ENCODE data around the gene ZNF3.
"Not testable (repeated sequence)": the region's sequence is repeated elsewhere in the genome, so short reads cannot be mapped to it uniquely, and the experiment has no call there.

Gene ZNF3

GRCh38 chr7:100081535-100082102 is at the start of gene ZNF3:
Gene ZNF3, minus strand, starts transcription at chr7:100081723. Its CDS starts 4,366 bp downstream, at chr7:100077357.
- peak; percentile 99 for DNase-seq

DNA sequence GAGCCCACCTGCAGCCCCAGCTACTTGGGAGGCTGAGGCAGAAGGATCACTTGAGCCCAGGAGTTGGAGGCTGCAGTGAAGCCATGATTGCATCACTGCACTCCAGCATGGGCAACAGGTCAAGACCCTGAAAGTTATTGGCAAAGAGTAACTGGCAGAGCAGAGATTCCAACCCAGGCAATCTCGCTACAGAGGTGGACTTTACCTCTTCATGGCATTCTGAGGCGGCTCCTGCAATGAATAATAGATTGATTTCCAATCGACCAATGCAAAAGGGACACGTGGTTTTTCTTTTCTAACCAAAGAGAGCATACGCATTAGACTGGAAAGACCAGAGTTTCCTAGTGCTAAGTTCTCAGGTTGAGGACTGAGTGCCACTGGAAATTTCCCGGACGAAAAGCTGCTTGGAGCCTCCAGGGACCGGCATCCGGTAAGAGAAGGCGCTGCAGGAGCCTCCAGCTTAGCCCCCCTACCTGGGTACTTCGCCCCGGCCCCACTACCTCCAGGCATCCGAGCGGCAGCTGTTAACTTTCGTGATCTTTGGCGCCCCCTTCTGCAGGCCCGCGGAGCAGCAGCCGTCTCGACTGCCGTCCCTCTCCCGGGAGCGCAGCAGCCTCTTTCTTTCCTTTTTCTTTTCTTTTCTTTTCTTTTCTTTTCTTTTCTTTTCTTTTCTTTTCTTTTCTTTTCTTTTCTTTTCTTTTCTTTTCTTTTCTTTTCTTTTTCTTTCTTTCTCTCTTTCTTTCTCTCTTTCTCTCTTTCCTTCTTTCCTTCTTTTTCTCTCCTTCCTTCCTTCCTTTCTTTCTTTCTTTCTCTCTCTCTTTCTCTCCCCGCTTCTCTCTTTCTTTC is 49.3 kb upstream of the ZNF3 start:
- peak; percentile 46 for DNase-seq

- not testable (repeated sequence) for DNase-seq
Measured at GRCh38 chr7:100130220-100130607, 48.7 kb upstream of the ZNF3 start.

GRCh38 chr7:100128637-100128963 is 47.1 kb upstream of the ZNF3 start:
- no peak for DNase-seq

DNA sequence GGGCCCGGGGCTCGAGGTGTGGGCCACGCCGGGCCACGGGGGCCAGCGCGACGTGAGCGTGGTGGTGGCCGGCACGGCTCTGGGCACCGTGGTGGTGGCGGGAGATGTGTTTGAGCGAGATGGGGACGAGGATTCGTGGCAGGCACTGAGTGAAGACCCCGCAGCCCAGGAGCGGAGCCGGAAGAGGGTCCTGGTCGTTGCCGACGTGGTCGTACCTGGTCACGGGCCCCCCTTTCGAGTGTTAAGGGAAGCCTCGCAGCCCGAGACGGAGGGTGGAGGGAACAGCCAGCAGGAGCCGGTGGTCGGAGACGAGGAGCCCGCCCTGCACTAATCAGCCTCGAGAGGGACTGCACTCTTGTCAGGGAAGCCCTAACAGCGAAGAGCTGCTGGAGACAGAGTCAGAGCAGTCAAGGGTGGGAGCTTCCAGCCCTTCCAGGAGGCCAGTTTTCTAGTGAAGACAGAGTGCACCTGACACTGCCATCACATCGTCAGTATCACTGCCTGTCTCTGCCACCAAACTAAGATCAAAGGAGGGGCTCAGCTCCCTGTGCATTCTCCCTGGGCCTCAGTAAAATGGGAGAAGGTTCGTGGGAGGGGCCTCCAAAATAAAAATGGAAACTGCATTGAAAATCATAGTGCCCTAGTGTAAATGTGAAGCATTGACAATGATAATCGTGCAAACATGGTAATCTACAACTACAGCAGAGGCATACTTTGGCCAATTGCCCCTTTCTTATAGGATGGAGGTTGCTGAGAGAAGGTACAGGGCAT is 46.5 kb upstream of the ZNF3 start:
- DNase-seq = no peak

DNA sequence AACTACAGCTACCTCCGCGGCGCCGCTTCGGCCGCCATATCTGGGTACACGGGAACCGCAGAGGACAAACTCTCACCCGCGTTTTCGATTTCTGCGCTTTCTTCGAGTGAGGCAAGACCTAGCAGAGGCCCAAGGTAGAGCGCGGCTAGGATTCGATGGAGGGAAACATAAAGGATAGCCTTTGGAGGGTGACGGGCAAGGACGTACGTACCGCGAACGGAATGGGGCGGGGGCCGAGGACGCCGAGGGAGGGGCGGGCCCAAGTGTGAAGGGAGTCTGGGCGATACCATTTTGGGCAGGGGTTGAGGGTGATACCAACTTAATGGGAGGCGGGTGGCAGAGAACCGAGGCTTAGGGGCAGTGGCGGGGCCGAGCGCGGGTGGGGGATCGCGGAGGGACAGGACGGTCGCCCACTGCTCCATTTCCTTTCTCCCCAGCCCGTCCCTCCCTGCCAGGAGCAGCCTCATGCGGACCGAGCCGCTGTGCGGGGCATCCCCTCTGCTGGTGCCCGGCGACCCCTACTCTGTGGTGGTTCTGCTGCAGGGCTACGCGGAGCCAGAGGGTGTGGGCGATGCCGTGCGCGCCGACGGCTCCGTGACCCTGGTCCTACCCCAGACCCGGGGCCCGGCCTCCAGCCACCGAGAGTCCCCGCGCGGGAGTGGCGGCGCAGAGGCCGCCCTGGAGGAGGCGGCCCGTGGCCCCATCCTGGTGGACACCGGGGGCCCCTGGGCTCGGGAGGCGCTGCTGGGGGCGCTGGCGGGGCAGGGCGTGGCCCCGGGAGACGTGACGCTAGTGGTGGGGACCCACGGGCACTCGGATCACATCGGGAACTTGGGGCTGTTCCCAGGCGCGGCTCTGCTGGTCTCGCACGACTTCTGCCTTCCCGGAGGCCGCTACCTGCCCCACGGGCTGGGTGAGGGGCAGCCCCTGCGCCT is 45.7 kb upstream of the ZNF3 start, which contains the start of gene MBLAC1:
MBLAC1 (plus strand) TSS at position 37 of the 935 bp plus-strand sequence; CDS start at position 466, 429 bp downstream.
- DNase-seq = peak; percentile 87

GRCh38 chr7:100126239-100126930 is 44.9 kb upstream of the ZNF3 start:
- DNase-seq = no peak

GRCh38 chr7:100124301-100125230 is 43.0 kb upstream of the ZNF3 start:
- no peak for DNase-seq

- no peak for DNase-seq
Measured at GRCh38 chr7:100122568-100122967, 41.0 kb upstream of the ZNF3 start.

DNA sequence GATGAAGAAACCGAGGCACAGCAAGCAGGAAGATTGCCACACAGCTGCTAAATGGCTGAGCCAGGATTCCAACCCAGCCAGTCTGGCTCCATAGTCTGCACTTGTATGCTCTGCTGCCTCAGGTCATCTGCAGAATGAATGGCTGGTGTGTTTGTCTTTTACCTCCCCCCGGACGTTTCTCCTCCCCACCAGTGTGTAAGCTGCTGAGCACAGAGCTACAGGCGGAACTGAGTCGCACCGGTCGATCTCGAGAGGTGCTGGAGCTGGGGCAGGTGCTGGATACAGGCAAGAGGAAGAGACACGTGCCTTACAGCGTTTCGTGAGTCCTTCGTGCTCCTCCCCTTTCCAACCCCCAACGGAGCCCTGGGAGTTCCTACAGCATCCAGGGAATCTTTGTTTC is 40.5 kb upstream of the ZNF3 start:
- peak; percentile 63 for DNase-seq

DNA sequence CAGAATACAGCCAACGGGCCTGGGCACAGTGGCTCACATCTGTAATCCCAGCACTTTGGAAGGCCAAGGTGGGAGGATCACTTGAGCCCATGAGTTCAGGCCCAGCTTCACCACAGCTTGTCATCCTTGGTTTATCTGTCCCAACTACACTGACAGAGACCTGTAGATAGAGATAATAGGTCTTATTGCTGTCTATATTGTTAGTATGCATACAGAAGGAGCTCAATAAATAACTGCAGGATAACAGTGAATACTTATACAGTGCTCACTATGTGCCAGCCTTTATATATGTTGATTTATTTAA is 39.2 kb upstream of the ZNF3 start:
- DNase-seq = no peak

DNA sequence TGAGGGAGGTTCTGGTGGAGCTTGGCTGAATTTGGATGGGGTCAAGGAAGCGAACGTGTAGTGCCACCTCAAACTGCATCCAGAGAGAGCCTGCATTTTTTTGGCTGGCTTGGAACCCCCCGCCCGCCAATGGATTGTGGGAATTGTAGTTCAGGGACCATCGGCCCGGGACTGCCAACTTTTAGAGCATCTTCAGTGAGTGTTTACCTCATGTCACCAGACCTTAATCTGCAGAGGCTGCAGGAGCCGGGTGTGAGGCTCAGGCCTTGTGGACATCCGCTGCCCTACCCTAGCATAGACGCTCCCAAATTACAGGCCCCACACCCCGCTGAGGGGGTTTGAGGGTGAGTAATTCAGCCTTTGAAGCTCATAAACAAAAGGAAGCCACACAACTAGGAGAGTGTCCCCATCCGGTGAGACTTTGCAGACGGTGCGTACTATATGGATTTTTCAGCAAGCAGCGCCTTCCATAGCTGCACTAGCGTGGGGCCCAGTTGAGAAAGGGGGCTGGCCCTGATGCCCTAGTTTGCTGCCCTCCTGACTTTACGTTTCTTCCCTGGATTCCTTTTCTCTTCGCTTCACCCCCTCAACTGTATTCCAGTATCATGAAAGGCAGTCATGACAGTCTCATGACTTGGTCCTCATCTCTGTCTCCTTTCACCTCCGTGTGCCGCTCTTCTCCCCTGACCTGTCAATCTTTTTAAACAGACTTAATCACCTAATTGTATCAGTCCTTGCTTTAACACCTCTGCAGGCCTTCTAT is 38.6 kb upstream of the ZNF3 start:
- no peak for DNase-seq

DNA sequence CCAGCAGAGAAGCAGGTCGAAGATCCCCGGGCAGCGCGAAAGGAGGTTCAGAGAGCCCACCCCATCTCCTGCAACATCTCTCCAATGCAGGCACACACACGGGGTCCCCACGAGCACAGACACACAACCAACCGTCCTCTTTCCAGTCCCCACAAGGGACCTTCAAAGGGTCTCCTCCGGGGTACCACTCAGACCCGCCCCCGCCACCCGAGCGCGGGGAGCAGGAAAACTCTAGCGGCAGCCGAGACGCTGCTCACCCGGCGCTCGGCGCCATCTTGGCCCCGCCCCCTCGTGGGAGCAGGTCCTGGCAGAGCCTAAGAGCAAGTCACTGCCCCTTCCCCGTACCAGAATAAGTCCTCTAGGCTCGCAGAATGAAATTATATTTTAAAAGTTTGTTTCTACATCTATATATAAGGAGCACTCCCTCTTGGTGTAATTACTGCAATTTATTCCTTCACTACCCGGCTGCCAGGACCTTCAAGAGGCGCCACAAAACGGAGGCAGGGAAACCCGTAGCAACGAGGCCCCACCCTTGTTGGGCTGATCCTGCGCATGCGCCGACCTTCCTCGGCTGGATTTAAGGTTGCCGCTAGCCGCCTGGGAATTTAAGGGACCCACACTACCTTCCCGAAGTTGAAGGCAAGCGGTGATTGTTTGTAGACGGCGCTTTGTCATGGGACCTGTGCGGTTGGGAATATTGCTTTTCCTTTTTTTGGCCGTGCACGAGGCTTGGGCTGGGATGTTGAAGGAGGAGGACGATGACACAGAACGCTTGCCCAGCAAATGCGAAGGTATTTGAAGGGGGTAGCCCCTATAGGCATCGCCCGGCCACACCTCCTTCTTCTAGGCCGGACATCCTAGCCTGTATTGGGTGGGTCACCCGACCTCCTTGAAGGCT is 37.8 kb upstream of the ZNF3 start, which contains the start of the genes CNPY4 and TAF6:
CNPY4 (plus strand) TSS at position 563 of the 898 bp plus-strand sequence; CDS start at position 674, 111 bp downstream.
TAF6 (minus strand) TSS at position 287 of the 898 bp plus-strand sequence. CDS start 5,149 bp downstream, outside the sequence.
- DNase-seq = peak; percentile 96

DNA sequence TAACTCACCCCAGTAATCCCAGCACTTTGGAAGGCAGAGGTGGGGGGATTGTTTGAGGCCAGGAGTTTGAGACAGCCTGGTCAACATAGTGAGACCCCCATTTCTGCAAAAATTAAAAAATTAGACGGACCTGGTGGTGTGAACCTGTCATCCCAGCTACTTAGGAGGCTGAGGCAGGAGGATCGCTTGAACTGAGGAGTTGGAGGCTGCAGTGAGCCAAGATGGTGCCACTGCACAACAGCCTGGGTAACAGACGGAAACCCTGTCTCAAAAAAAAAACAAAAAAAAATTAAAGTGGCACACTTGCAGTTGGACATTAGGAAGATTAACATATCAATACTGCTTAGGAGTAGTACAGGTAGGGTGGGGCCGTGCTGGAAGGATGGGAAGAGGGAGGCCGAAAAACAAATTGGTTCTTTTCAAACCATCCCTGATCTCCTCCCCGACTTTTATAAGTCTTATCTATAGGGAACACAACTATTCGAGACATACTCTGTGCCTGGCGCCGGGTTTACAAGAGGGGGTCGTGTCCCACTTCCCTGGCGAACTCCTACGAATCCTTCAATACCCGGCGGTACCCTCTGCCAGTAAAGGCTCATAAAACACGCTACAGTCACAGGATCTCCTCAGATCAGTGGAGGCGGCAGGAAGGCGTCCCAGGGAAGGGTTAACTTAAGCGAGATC is 37.0 kb upstream of the ZNF3 start:
- no peak for DNase-seq

- no peak for DNase-seq
Measured at GRCh38 chr7:100115026-100115425, 33.5 kb upstream of the ZNF3 start.

DNA sequence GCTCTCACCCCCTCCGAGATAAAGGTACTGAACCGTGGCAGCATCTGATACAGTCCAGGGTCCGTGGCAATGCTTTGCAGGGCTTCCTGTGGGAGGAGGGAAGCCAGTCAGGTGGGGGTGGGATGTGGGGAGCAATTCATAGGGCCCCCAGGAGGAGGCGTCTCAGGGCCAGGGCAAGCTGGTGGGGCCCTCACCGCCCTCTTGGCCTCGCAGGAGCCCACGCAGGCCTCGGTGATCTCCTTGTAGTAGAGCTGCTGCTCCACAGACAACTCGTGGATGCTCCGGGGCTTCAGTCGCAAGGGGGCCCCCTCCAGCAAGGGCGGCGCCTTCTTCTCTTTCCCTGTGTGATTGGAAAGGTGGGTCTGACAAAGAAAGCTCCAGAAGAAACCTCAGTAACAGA is 30.4 kb upstream of the ZNF3 start:
- DNase-seq = no peak

- DNase-seq = no peak
Measured at GRCh38 chr7:100111156-100111555, 29.6 kb upstream of the ZNF3 start.

DNA sequence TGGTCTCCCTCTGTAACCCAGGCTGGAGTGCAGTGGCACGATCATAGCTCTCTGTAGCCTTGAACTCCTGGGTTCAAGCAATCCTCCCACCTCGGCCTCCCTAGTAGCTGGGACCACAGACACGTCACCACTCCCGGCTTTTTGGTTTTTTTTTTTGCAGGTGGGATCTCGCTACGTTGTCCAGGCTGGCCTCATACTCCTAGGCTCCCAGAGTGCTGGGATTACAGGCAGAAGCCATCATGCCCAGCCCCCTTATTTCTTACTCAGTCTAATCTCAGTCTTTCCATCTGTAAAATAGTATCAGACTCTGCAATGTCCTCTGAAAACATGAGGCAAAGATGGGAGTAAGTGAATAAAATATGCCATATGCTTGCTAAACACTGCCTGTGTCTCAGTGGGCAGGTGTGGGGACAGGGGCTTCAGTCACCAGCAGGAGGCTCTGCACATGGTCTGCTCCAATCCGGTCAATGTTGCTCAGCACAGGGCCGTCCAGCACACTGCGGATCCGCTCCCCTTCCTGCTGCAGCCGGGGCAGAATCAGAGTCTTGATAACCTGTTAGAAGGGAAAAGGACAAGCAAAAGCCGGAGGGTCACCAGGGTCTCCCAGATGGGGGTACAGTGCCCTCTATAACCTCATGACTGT is 28.1 kb upstream of the ZNF3 start:
- DNase-seq = no peak
